ENCODE measurements around the gene TM7SF2.

TM7SF2 gene

GRCh38 chr11:65152122-65152521 lies 40.5 kb downstream of the TM7SF2 start:
- TF ChIP-seq CTCF (IDR thresholded peaks at IDR 0.05; ENCODE audit: extremely low read depth, missing control alignments): no peak
- no peak for DNase-seq (ENCODE audit: low spot score)

GRCh38 chr11:65156256-65156655 lies 44.6 kb downstream of the TM7SF2 start:
- no peak for TF ChIP-seq CTCF (IDR thresholded peaks at IDR 0.05; ENCODE audit: extremely low read depth, missing control alignments)
- no peak for DNase-seq (ENCODE audit: low spot score)

GRCh38 chr11:65156926-65157325 lies 45.3 kb downstream of the TM7SF2 start:
- no peak for DNase-seq (ENCODE audit: low spot score)
- no peak for TF ChIP-seq CTCF (IDR thresholded peaks at IDR 0.05; ENCODE audit: extremely low read depth, missing control alignments)

- no peak for DNase-seq (ENCODE audit: low spot score)
- no peak for TF ChIP-seq CTCF (IDR thresholded peaks at IDR 0.05; ENCODE audit: extremely low read depth, missing control alignments)
Observed at GRCh38 chr11:65157336-65157735, 45.7 kb downstream of the TM7SF2 start.

GRCh38 chr11:65159012-65159411 lies 47.3 kb downstream of the TM7SF2 start:
- DNase-seq (ENCODE audit: low spot score): peak; percentile 56
- TF ChIP-seq CTCF (IDR thresholded peaks at IDR 0.05; ENCODE audit: extremely low read depth, missing control alignments): no peak

- DNase-seq (ENCODE audit: low spot score): no peak
- TF ChIP-seq CTCF (IDR thresholded peaks at IDR 0.05; ENCODE audit: extremely low read depth, missing control alignments): no peak
Observed at GRCh38 chr11:65160643-65161042, 49.0 kb downstream of the TM7SF2 start.

GRCh38 chr11:65163684-65164083 lies 52.0 kb downstream of the TM7SF2 start:
- no peak for TF ChIP-seq CTCF (IDR thresholded peaks at IDR 0.05; ENCODE audit: extremely low read depth, missing control alignments)
- no peak for DNase-seq (ENCODE audit: low spot score)
